Mesenchymal stem cell (in vitro differentiated cells and primary cell): ENCODE measurements around the gene PMEPA1.
A peak's percentile ranks its signal among the peaks of the same experiment; 100 is the strongest.

Experiments used
- DNase-seq: peaks from one replicate; pipeline ENCODE4 v3.0.0-alpha.2; 2013
- H2AFZ ChIP-seq: one replicate; pipeline ENCODE4 v1.6.1; 2013; ENCODE audit warnings: low read depth, mild to moderate bottlenecking, control low read depth, inconsistent platforms, low read length, moderate library complexity
- H2AK5ac ChIP-seq: 2 replicates; pipeline ENCODE4 v1.6.1; 2013; ENCODE audit warnings: low read length, moderate library complexity, mild to moderate bottlenecking, inconsistent platforms; ENCODE audit not compliant: severe bottlenecking
- H2BK120ac ChIP-seq: one replicate; pipeline ENCODE4 v1.6.1; 2013; ENCODE audit warnings: low read depth, mild to moderate bottlenecking, inconsistent platforms, low read length, moderate library complexity
- H2BK12ac ChIP-seq, 2 experiments: one replicate each; pipeline ENCODE4 v1.6.1; 2013; ENCODE audit warnings: inconsistent platforms in 2 of 2, low read length in 2 of 2, mild to moderate bottlenecking in 2 of 2, moderate library complexity in 2 of 2, control low read depth in 1 of 2
- H2BK15ac ChIP-seq: one replicate; pipeline ENCODE4 v1.6.1; 2013; ENCODE audit warnings: mild to moderate bottlenecking, low read depth, inconsistent platforms; ENCODE audit not compliant: poor library complexity, severe bottlenecking
- H2BK5ac ChIP-seq: 2 replicates; pipeline ENCODE4 v1.6.1; 2013; ENCODE audit warnings: low read depth, mild to moderate bottlenecking, low read length, control low read depth, inconsistent platforms; ENCODE audit not compliant: poor library complexity, severe bottlenecking
- H3K14ac ChIP-seq, 2 experiments: one replicate each; pipeline ENCODE4 v1.6.1; 2013; ENCODE audit warnings: inconsistent platforms in 2 of 2, low read length in 2 of 2, control low read depth in 1 of 2, mild to moderate bottlenecking in 1 of 2, moderate library complexity in 1 of 2
- H3K18ac ChIP-seq, 2 experiments: one replicate each; pipeline ENCODE4 v1.6.1; 2013; ENCODE audit warnings: inconsistent platforms in 2 of 2, low read length in 2 of 2, control low read depth in 1 of 2, low read depth in 1 of 2, mild to moderate bottlenecking in 1 of 2
- H3K23ac ChIP-seq, 2 experiments: one replicate each; pipeline ENCODE4 v1.6.1; 2013; ENCODE audit warnings: inconsistent platforms in 2 of 2, low read length in 2 of 2, mild to moderate bottlenecking in 2 of 2, moderate library complexity in 2 of 2, control low read depth in 1 of 2
- H3K27ac ChIP-seq: 2 replicates; pipeline ENCODE4 v1.5.1; 2013; ENCODE audit warnings: mild to moderate bottlenecking, moderate library complexity, low read length, control low read depth, inconsistent platforms; ENCODE audit not compliant: poor library complexity, severe bottlenecking
- H3K27me3 ChIP-seq, 2 experiments: 2 replicates each; pipeline versions ENCODE4 v1.6.1 to v1.7.0; 2013; ENCODE audit warnings: low read length in 2 of 2, mild to moderate bottlenecking in 2 of 2, moderate library complexity in 2 of 2, control low read depth in 1 of 2, inconsistent platforms in 1 of 2; ENCODE audit not compliant: control insufficient read depth in 1 of 2, insufficient read depth in 1 of 2
- H3K36me3 ChIP-seq, 2 experiments: 2 replicates each; pipeline versions ENCODE4 v1.6.1 to v1.7.0; 2013; ENCODE audit warnings: low read length in 2 of 2, control low read depth in 1 of 2, inconsistent platforms in 1 of 2, low read depth in 1 of 2, mild to moderate bottlenecking in 1 of 2; ENCODE audit not compliant: insufficient read depth in 2 of 2, control insufficient read depth in 1 of 2
- H3K4ac ChIP-seq, 2 experiments: one replicate each; pipeline ENCODE4 v1.6.1; 2013; ENCODE audit warnings: inconsistent platforms in 2 of 2, low read length in 2 of 2, mild to moderate bottlenecking in 2 of 2, moderate library complexity in 2 of 2, control low read depth in 1 of 2, low read depth in 1 of 2
- H3K4me1 ChIP-seq: 2 replicates; pipeline ENCODE4 v1.6.1; 2013; ENCODE audit warnings: low read depth, low read length, control low read depth; ENCODE audit not compliant: control insufficient read depth, insufficient read depth
- H3K4me2 ChIP-seq: 2 replicates; pipeline ENCODE4 v1.6.1; 2013; ENCODE audit warnings: low read length, mild to moderate bottlenecking, inconsistent platforms; ENCODE audit not compliant: poor library complexity, severe bottlenecking
- H3K4me3 ChIP-seq, 2 experiments: 2 replicates each; pipeline versions ENCODE4 v1.5.1 to v1.7.0; 2013; ENCODE audit warnings: low read length in 2 of 2, mild to moderate bottlenecking in 2 of 2, control low read depth in 1 of 2, low read depth in 1 of 2; ENCODE audit not compliant: insufficient read depth in 1 of 2
- H3K79me1 ChIP-seq: replicated peaks from 2 replicates; pipeline ENCODE4 v1.6.1; 2013; ENCODE audit warnings: mild to moderate bottlenecking, control low read depth, low read length, inconsistent platforms; ENCODE audit not compliant: poor library complexity, severe bottlenecking
- H3K9ac ChIP-seq: 2 replicates; pipeline ENCODE4 v1.7.0; 2013; ENCODE audit warnings: mild to moderate bottlenecking, low read length, moderate library complexity
- H3K9me3 ChIP-seq: 2 replicates; pipeline ENCODE4 v1.7.0; 2013; ENCODE audit warnings: mild to moderate bottlenecking, low read length; ENCODE audit not compliant: control insufficient read depth
- H4K8ac ChIP-seq: one replicate; pipeline ENCODE4 v1.6.1; 2013; ENCODE audit warnings: inconsistent platforms, mild to moderate bottlenecking, low read length, moderate library complexity
- H4K91ac ChIP-seq: one replicate; pipeline ENCODE4 v1.6.1; 2013; ENCODE audit warnings: mild to moderate bottlenecking, low read length, inconsistent platforms
- WGBS: methylation state at CpG from one replicate; pipeline ENCODE4 v1.1.7; 2013; ENCODE audit warnings: mixed read lengths; 5-methylcytosine and 5-hydroxymethylcytosine counted together

The PMEPA1 gene

DNA sequence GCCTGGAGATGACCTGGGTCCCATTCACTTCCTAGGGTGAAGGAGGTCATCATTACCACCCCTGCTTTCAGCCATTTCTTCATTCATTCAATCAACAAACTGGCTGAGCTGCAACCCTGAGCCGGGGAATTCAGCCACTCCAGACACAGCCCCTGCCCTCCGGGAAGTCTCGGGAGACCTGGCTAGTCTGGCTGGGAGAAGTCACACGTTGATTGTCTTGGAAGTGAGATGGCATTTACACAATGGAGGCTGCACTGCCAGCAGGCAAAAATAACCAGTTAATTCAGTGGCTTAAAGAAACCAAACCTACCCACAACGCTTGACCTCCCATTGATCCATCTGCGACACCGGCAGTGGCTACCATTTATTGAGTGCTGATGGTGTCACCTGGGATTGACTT, 2.0 kb upstream of the PMEPA1 start:
- H3K9ac ChIP-seq: no peak overlapping the region
- WGBS: 82% methylated on average over 7 of the region's 7 CpGs
- H4K91ac ChIP-seq: no peak overlapping the region
- no peak overlapping the region for H3K27ac ChIP-seq
- DNase-seq: no peak
- no peak overlapping the region for H2BK120ac ChIP-seq
- H2BK5ac ChIP-seq: no peak overlapping the region
- H3K4me1 ChIP-seq: peaks cover 45% of the 10 kb centered on the region
- H2AK5ac ChIP-seq: no peak overlapping the region
- no peaks in the 10 kb centered on the region for H3K9me3 ChIP-seq
- H3K14ac ChIP-seq: no peak overlapping the region
- H3K23ac ChIP-seq: no peak overlapping the region
- H3K4me2 ChIP-seq: no peak overlapping the region
- no peak overlapping the region for H4K8ac ChIP-seq
- H2BK12ac ChIP-seq: no peak overlapping the region
- H3K18ac ChIP-seq: no peak overlapping the region
- no peak overlapping the region for H3K4me3 ChIP-seq
- H2AFZ ChIP-seq: no peak overlapping the region
- peaks cover 9% of the 10 kb centered on the region for H3K79me1 ChIP-seq
- no peak overlapping the region for H3K4ac ChIP-seq
- no peak overlapping the region for H2BK15ac ChIP-seq
- no peaks in the 10 kb centered on the region for H3K36me3 ChIP-seq
- H3K27me3 ChIP-seq: peaks cover 0 to 6% of the 10 kb centered on the region in 2 experiments

GRCh38 chr20:57711311-57711712, 1.5 kb upstream of the PMEPA1 start:
- H3K9me3 ChIP-seq: no peaks in the 10 kb centered on the region
- H3K4me2 ChIP-seq: no peak overlapping the region
- no peak overlapping the region for H2BK5ac ChIP-seq
- H3K27ac ChIP-seq: no peak overlapping the region
- H2BK120ac ChIP-seq: no peak overlapping the region
- no peak overlapping the region for H3K14ac ChIP-seq
- H2BK15ac ChIP-seq: no peak overlapping the region
- no peak overlapping the region for H3K9ac ChIP-seq
- no peaks in the 10 kb centered on the region for H3K36me3 ChIP-seq
- no peak overlapping the region for H3K18ac ChIP-seq
- WGBS: 80% methylated on average over 8 of the region's 8 CpGs
- H3K4me3 ChIP-seq: no peak overlapping the region
- no peak for DNase-seq
- H2AFZ ChIP-seq: no peak overlapping the region
- H4K8ac ChIP-seq: no peak overlapping the region
- H2AK5ac ChIP-seq: peak overlapping the region; percentile 65
- H4K91ac ChIP-seq: no peak overlapping the region
- peaks cover 13% of the 10 kb centered on the region for H3K79me1 ChIP-seq
- no peak overlapping the region for H3K23ac ChIP-seq
- H3K4me1 ChIP-seq: peaks cover 42% of the 10 kb centered on the region
- H3K4ac ChIP-seq: no peak overlapping the region
- H2BK12ac ChIP-seq: no peak overlapping the region
- peaks cover 0 to 6% of the 10 kb centered on the region in 2 experiments for H3K27me3 ChIP-seq

DNA sequence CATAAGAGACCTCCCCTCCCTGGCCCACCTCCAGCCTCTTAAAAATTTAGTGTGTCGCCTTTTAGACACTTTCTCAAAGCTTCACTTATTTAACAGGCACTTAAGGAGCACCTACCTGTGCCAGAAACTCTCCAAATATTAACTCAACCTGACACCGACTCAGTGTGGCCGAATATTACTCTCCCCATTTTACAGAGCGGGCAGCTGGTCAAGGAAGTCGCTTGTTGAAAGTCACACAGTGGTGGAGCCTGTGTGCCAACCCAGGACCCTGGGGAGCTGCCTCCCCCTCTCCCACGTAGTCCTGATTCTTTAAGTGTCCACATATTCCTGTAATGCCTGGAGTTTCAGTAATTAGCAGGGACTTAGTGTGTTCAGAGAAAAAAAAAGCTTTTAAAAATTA, 1.0 kb upstream of the PMEPA1 start:
- 45% methylated on average over 5 of the region's 6 CpGs for WGBS
- no peak overlapping the region for H4K8ac ChIP-seq

DNA sequence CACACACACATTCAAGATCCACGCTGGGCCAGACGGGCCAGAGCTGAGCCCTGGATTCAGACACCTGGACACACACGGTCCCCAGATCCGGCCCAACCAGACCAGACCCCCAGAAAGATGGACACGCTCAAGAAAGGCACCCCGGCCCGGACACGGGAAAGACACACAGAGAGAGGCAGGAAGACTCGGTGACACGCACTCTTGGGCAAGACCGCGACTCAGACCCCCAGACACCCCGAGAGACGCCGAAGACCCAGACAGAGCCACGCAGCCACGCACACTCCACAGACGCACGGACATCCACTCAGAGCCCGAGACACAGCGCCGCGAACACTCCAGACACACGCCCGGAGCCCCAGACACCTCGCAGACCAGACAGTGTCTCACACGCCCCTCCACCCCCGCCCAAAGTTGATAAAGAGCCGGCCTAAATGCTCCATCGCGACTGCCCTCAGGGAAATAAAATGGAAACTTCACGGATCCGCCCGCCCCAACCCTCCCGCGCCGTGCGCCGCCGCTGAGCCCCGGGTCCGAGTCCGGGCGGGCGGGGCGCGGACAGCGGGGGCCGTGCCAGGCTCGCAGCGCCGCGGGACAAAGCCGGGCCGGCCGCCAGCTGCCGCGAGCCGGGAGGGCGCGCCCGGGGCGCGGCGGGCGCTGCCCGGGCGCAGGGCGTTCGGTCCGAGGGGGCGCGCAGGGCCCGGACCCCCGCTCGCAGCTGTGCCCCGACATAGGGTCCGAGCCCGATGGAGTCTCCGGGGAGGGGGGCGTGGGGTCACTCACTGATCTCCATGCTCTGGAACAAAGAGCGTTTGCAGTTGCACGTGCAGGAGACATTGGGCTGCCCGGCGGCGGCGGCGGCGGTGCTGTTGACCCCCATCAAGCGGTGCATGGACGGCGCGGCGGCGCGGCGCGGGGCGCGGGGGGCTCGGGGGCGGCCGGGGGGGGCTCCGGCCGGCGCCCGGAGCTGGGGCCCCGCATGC, 831 bp downstream of the PMEPA1 start:
- H2BK12ac ChIP-seq: no peak overlapping the region
- WGBS: 1% methylated on average over 61 of the region's 108 CpGs

More for the DNA sequence above, 1.0 kb upstream of the PMEPA1 start:
- Histone ChIP-seq H2AK5ac (no peak overlapping the region), H2BK12ac (no peak overlapping the region), H3K9ac (peak overlapping the region; percentile 81), H3K27me3 (peaks cover 0 to 6% of the 10 kb centered on the region in 2 experiments), H3K9me3 (no peaks in the 10 kb centered on the region), H2BK15ac (no peak overlapping the region), H3K4me2 (peak overlapping the region; percentile 69), H3K36me3 (no peaks in the 10 kb centered on the region), H2AFZ (no peak overlapping the region), H3K23ac (no peak overlapping the region), H3K4ac (no peak overlapping the region), H3K18ac (no peak overlapping the region), H3K4me3 (peak overlapping the region in 1 of 2 experiments; percentile 81), H2BK5ac (no peak overlapping the region), H3K27ac (no peak overlapping the region), H3K79me1 (peaks cover 17% of the 10 kb centered on the region), H3K14ac (no peak overlapping the region), H2BK120ac (no peak overlapping the region), H3K4me1 (peaks cover 41% of the 10 kb centered on the region), H4K91ac (no peak overlapping the region)
- DNase-seq: no peak

More for the DNA sequence above, 831 bp downstream of the PMEPA1 start:
- H3K9ac ChIP-seq: peak overlapping the region; percentile 80
- H2BK120ac ChIP-seq: peak overlapping the region; percentile 36
- peak overlapping the region in 1 of 2 experiments; percentile 62 for H3K14ac ChIP-seq
- no peak overlapping the region for H2BK15ac ChIP-seq
- H4K8ac ChIP-seq: no peak overlapping the region
- peaks cover 33% of the 10 kb centered on the region for H3K79me1 ChIP-seq
- DNase-seq: peak; percentile 59
- peak overlapping the region; percentile 0 to 53 for H3K18ac ChIP-seq
- H3K4ac ChIP-seq: no peak overlapping the region
- no peaks in the 10 kb centered on the region for H3K9me3 ChIP-seq
- H4K91ac ChIP-seq: no peak overlapping the region
- H3K4me1 ChIP-seq: peaks cover 43% of the 10 kb centered on the region
- H3K4me2 ChIP-seq: peak overlapping the region; percentile 85
- peaks cover 0 to 3% of the 10 kb centered on the region in 2 experiments for H3K36me3 ChIP-seq
- no peak overlapping the region for H2BK5ac ChIP-seq
- peak overlapping the region in 1 of 2 experiments; percentile 48 for H3K23ac ChIP-seq
- peak overlapping the region; percentile 72 to 74 for H3K4me3 ChIP-seq
- H2AFZ ChIP-seq: no peak overlapping the region
- peak overlapping the region; percentile 45 for H2AK5ac ChIP-seq
- peaks cover 0 to 18% of the 10 kb centered on the region in 2 experiments for H3K27me3 ChIP-seq
- no peak overlapping the region for H3K27ac ChIP-seq
